GM12872 (cell line): ENCODE measurements around the gene OR5H6.

Experiments used
- TF ChIP-seq, protein P1 (sequence below): IDR thresholded peaks from 3 replicates; pipeline ENCODE4 v1.5.1; 2011; ENCODE audit warnings: low read depth, mild to moderate bottlenecking, low read length, moderate library complexity; ENCODE audit not compliant: insufficient read depth

Gene OR5H6

GRCh38 chr3:98243843-98244242 is 20.2 kb upstream of the OR5H6 start:
- TF ChIP-seq, protein P1, sequence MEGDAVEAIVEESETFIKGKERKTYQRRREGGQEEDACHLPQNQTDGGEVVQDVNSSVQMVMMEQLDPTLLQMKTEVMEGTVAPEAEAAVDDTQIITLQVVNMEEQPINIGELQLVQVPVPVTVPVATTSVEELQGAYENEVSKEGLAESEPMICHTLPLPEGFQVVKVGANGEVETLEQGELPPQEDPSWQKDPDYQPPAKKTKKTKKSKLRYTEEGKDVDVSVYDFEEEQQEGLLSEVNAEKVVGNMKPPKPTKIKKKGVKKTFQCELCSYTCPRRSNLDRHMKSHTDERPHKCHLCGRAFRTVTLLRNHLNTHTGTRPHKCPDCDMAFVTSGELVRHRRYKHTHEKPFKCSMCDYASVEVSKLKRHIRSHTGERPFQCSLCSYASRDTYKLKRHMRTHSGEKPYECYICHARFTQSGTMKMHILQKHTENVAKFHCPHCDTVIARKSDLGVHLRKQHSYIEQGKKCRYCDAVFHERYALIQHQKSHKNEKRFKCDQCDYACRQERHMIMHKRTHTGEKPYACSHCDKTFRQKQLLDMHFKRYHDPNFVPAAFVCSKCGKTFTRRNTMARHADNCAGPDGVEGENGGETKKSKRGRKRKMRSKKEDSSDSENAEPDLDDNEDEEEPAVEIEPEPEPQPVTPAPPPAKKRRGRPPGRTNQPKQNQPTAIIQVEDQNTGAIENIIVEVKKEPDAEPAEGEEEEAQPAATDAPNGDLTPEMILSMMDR = no peak

GRCh38 chr3:98246142-98246541 is 17.9 kb upstream of the OR5H6 start:
- TF ChIP-seq, protein P1 = no peak

- TF ChIP-seq, protein P1 = peak; percentile 65
Measured at GRCh38 chr3:98259707-98260106, 4.3 kb upstream of the OR5H6 start.

DNA sequence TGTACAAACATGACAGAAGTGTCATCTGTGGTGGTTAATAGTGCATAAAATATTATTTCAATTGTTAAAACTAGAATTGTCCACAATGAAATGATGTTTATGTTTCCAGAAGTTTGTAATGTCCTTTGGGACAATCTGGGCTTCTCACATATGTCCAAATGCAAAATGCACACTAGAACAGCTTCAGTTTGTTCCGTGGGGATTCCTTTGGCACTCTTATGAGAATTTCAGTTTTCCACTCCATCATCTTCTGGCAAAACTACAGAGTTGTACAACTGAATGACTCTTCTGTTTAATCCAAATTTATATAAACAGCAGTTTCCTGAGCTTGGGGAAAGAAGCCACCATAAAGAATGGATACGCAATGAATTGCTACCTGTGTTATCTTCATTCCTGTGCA is 2.0 kb upstream of the OR5H6 start:
- TF ChIP-seq, protein P1 = no peak

GRCh38 chr3:98269846-98270245 is 5.8 kb downstream of the OR5H6 start:
- TF ChIP-seq, protein P1 = no peak

GRCh38 chr3:98272126-98272525 is 8.1 kb downstream of the OR5H6 start:
- TF ChIP-seq, protein P1 = no peak

DNA sequence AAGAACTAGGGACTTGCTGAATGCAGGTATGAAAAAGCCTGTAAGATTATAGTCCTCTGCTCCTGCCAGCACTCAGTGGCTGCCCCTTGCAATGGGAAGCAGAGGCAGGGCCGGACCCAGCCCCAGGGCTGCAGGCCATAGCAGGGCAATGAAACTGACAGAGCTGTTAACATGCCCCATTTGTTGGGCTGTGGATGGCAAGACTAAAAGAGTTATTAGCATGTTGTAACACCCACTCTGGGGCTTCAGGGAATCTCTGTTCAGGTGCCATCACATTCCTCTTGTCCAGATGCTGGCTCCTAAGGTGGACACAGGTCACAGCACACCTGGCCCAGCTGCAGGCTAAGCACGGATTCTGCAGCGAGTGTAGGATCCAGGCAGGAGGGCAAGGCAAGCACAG is 10.9 kb downstream of the OR5H6 start:
- TF ChIP-seq, protein P1 = no peak

- TF ChIP-seq, protein P1 = no peak
Measured at GRCh38 chr3:98282205-98282604, 18.2 kb downstream of the OR5H6 start, which contains the start of gene OR5H2. OR5H2 (plus strand) TSS chr3:98282505; CDS start chr3:98282903, 398 bp downstream.
